Cardiac septum (tissue), 1 donor: Measurements from ENCODE around the gene ADGRA3. TPM values are rescaled to one million over a fixed set of nuclear protein-coding genes. Genes with fewer than 3 reads are reported as not detected.

Source experiments
- DNase-seq: peaks from one replicate; pipeline ENCODE4 v3.0.0-alpha.2; 2020; ENCODE audit warnings: low spot score
- intact Hi-C: fragments of 100-400 bp; cut with DNase I; formaldehyde crosslinking; loops from one replicate; pipeline ENCODE4 v1.14.0; 2022
- long read RNA-seq: library from polyadenylated mRNA; unstranded; transcript quantifications from one replicate; pipeline ENCODE4 v2.0.0, GENCODE V29; 2021
- total RNA-seq: library from RNA; stranded (reverse); fragmentation: NEBNext Ultra II Directional; extraction: Animal tissue kit (Norgen Biotek cat#: 25700); gene quantifications from one replicate; pipeline ENCODE4 v1.2.1, GENCODE V29; 2021
- donor health status: DM: no; HTN: no; CAD: no.

The ADGRA3 gene
- 23.3 TPM for total RNA-seq
- long read RNA-seq, full-length matches to known transcripts, result 14 of 34 reads
- long read RNA-seq, partial matches to known transcripts, result 12 of 34 reads
- long read RNA-seq, other reads (novel, unspliced or antisense), result 8 of 34 reads

- intact Hi-C loops, result loop anchor here (2.0 to 10.0 kb wide), 3 partner anchors 45 to 169 kb away; no protein-coding TSS in a partner anchor
- peak; percentile 83 for DNase-seq
Observed at GRCh38 chr4:22515888-22516541, at the start of gene ADGRA3. ADGRA3 (minus strand) TSS chr4:22516066; CDS start chr4:22515784, 282 bp downstream.

- intact Hi-C loops, result no loop called here
- no peak for DNase-seq
Observed at GRCh38 chr4:22556495-22556894, 40.6 kb upstream of the ADGRA3 start.

- intact Hi-C loops, result no loop called here
- no peak for DNase-seq
Observed at GRCh38 chr4:22554670-22555069, 38.8 kb upstream of the ADGRA3 start.

GRCh38 chr4:22553560-22553959, 37.7 kb upstream of the ADGRA3 start:
- no peak for DNase-seq
- intact Hi-C loops, result no loop called here

GRCh38 chr4:22552812-22553211, 36.9 kb upstream of the ADGRA3 start:
- intact Hi-C loops, result no loop called here
- DNase-seq, result no peak

- intact Hi-C loops, result no loop called here
- no peak for DNase-seq
Observed at GRCh38 chr4:22551550-22551949, 35.7 kb upstream of the ADGRA3 start.

GRCh38 chr4:22546299-22546698, 30.4 kb upstream of the ADGRA3 start:
- no peak for DNase-seq
- intact Hi-C loops, result no loop called here

- DNase-seq, result no peak
- intact Hi-C loops, result no loop called here
Observed at GRCh38 chr4:22539251-22539650, 23.4 kb upstream of the ADGRA3 start.

- DNase-seq, result no peak
- intact Hi-C loops, result no loop called here
Observed at GRCh38 chr4:22537864-22538263, 22.0 kb upstream of the ADGRA3 start.

- DNase-seq, result no peak
- intact Hi-C loops, result no loop called here
Observed at GRCh38 chr4:22534374-22534773, 18.5 kb upstream of the ADGRA3 start.

GRCh38 chr4:22532896-22533295, 17.0 kb upstream of the ADGRA3 start:
- DNase-seq, result no peak
- intact Hi-C loops, result no loop called here

- intact Hi-C loops, result no loop called here
- DNase-seq, result no peak
Observed at GRCh38 chr4:22532117-22532516, 16.3 kb upstream of the ADGRA3 start.

GRCh38 chr4:22531311-22532019, 15.6 kb upstream of the ADGRA3 start:
- no peak for DNase-seq
- intact Hi-C loops, result no loop called here

- intact Hi-C loops, result no loop called here
- no peak for DNase-seq
Observed at GRCh38 chr4:22524895-22525294, 9.0 kb upstream of the ADGRA3 start.

- intact Hi-C loops, result no loop called here
- DNase-seq, result no peak
Observed at GRCh38 chr4:22522706-22523501, 7.0 kb upstream of the ADGRA3 start.

- no peak for DNase-seq
- intact Hi-C loops, result no loop called here
Observed at GRCh38 chr4:22522206-22522605, 6.3 kb upstream of the ADGRA3 start.

GRCh38 chr4:22521240-22521639, 5.4 kb upstream of the ADGRA3 start:
- no peak for DNase-seq
- intact Hi-C loops, result no loop called here

- DNase-seq, result peak; percentile 83
- intact Hi-C loops, result loop anchor here (2.0 to 10.0 kb wide), 3 partner anchors 45 to 169 kb away; no protein-coding TSS in a partner anchor
Observed at GRCh38 chr4:22515145-22515887, 550 bp downstream of the ADGRA3 start.

- intact Hi-C loops, result loop anchor here (2.0 to 10.0 kb wide), 2 partner anchors 44 to 170 kb away; no protein-coding TSS in a partner anchor
- no peak for DNase-seq
Observed at GRCh38 chr4:22514481-22514880, 1.4 kb downstream of the ADGRA3 start.
